ENCODE measurements around the gene MYO1B.

DNA sequence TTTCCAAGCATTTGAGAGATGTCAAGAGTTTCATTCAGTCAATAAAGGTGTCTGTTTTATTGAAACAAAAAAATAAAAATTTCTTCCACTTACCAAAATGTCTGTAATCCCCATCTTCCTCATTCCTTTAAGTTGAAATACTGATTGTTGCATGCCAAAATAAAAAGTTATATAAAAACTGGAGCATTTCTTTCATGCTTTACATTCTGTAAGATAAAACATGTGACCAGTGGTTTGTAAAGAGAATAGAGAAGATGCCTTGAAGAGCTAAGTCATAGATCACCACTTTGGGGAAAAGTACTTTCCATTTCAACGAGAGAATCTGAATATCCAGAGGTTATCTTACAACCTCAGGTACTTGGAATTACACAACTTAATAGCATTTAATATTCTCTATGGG lies 35.9 kb upstream of the MYO1B start:
- TF ChIP-seq EZH2phosphoT487 (IDR thresholded peaks at IDR 0.05; ENCODE audit: insufficient read depth, low read depth) (no peak), EZH2 (IDR thresholded peaks at IDR 0.05; ENCODE audit: insufficient read depth, poor library complexity, severe bottlenecking) (no peak)

All from GM23248 (cell line).